HCT116 (cell line): ENCODE results near the gene IL1B. TPM values are rescaled to one million over a fixed set of nuclear protein-coding genes. Genes with fewer than 3 reads are reported as not detected.

Source experiments
- ATAC-seq: fragments of 200-7000 bp; cut with Tn5 transposase; 2 replicates; pipeline ENCODE4 v1.9.1; 2020; ENCODE audit warnings: mild to moderate bottlenecking, moderate library complexity
- Bru-seq: library from RNA; stranded (reverse); fragments of 400-500 nt; gene quantifications from one replicate; lab custom pipeline; 2021; lab: Mats Ljungman, UMichigan
- BruChase-seq, 2 experiments: library from RNA; stranded (reverse); fragments of 400-500 nt; gene quantifications; one replicate each; lab custom pipeline; 2021; lab: Mats Ljungman, UMichigan
- BruUV-seq: library from RNA; stranded (reverse); fragments of 400-500 nt; replicated peaks from 2 replicates; lab custom pipeline; 2021; lab: Mats Ljungman, UMichigan
- CTCF ChIA-PET: fragments of 300-600 bp; sonication (Branson Sonifier 250); formaldehyde crosslinking; loops from one replicate; lab custom pipeline; 2021; ENCODE audit warnings: antibody characterized with exemption; lab: Charles Lee
- POLR2A ChIA-PET: fragments of 300-600, 350-600 bp; sonication (Branson Sonifier 250); formaldehyde crosslinking; loops from one replicate; lab custom pipeline; 2021; ENCODE audit warnings: antibody characterized with exemption; lab: Charles Lee
- RAD21 ChIA-PET, 2 experiments: fragments of 300-600 bp; sonication (Branson Sonifier 250); formaldehyde crosslinking; loops; one replicate each; lab custom pipeline; 2023; ENCODE audit warnings: low total read pairs in 2 of 2; ENCODE audit not compliant: uncharacterized antibody in 2 of 2, unreplicated experiment in 2 of 2, low non-redundant PET in 1 of 2; lab: Charles Lee
- DNase-seq: peaks from one replicate; pipeline ENCODE4 v3.0.0-alpha.2; 2010; ENCODE audit warnings: low read depth, low spot score
- H2AFZ ChIP-seq: fragments of 200-600 bp; shearing (Covaris generic), sonication (generic); 2 replicates; pipeline ENCODE4 v1.6.1; 2017; ENCODE audit warnings: low read depth, mixed run types, mixed read lengths, antibody characterized with exemption, low read length; ENCODE audit not compliant: poor library complexity, severe bottlenecking
- H3K27ac ChIP-seq: 2 replicates; pipeline ENCODE4 v1.5.1; 2012; ENCODE audit warnings: low read depth, low read length
- H3K27me3 ChIP-seq: fragments of 200-600 bp; sonication (generic); 2 replicates; pipeline ENCODE4 v1.6.1; 2016; ENCODE audit warnings: mixed run types, low read length, mixed read lengths; ENCODE audit not compliant: insufficient read depth
- H3K36me3 ChIP-seq, 2 experiments: fragments of 200-500 bp in 1 of 2; fragments of 200-600 bp in 1 of 2; sonication (Bioruptor generic) in 1 of 2; sonication (generic) in 1 of 2; 2 replicates each; pipeline versions ENCODE4 v1.5.1 to v1.6.1; 2014 to 2016; ENCODE audit warnings: low read length in 2 of 2, inconsistent platforms in 1 of 2, mixed read lengths in 1 of 2, mixed run types in 1 of 2; ENCODE audit not compliant: insufficient read depth in 2 of 2, control insufficient read depth in 1 of 2
- H3K4me1 ChIP-seq, 2 experiments: fragments of 200-600 bp in 1 of 2; sonication (generic) in 1 of 2; 2 replicates each; pipeline versions ENCODE4 v1.5.1 to v1.6.1; 2012 to 2017; ENCODE audit warnings: low read length in 2 of 2, inconsistent platforms in 1 of 2, mild to moderate bottlenecking in 1 of 2, mixed read lengths in 1 of 2, mixed run types in 1 of 2, moderate library complexity in 1 of 2; ENCODE audit not compliant: insufficient read depth in 2 of 2, control insufficient read depth in 1 of 2
- H3K4me2 ChIP-seq: fragments of 200-600 bp; sonication (generic); 2 replicates; pipeline ENCODE4 v1.6.1; 2017; ENCODE audit warnings: mixed run types, low read length, mixed read lengths
- H3K4me3 ChIP-seq, 2 experiments: fragments of 200-600 bp in 1 of 2; sonication (generic) in 1 of 2; replicated peaks in 1 of 2; 2 replicates each; pipeline ENCODE4 v1.5.1; 2011 to 2016; ENCODE audit warnings: low read length in 2 of 2, control low read depth in 1 of 2, low read depth in 1 of 2, mild to moderate bottlenecking in 1 of 2, mixed read lengths in 1 of 2, mixed run types in 1 of 2
- H3K79me2 ChIP-seq: fragments of 200-600 bp; sonication (generic); 2 replicates; pipeline ENCODE4 v1.6.1; 2017; ENCODE audit warnings: mild to moderate bottlenecking, mixed run types, low read length, moderate library complexity, mixed read lengths; ENCODE audit not compliant: insufficient read depth
- H3K9ac ChIP-seq: fragments of 200-600 bp; sonication (generic); 2 replicates; pipeline ENCODE4 v1.6.1; 2016; ENCODE audit warnings: low read length, mixed read lengths
- H3K9me2 ChIP-seq: fragments of 200-600 bp; sonication (generic), shearing (Covaris generic); 2 replicates; pipeline ENCODE4 v1.6.1; 2017; ENCODE audit warnings: mixed run types, mild to moderate bottlenecking, moderate library complexity; ENCODE audit not compliant: insufficient read depth
- H3K9me3 ChIP-seq, 2 experiments: fragments of 200-500 bp in 1 of 2; fragments of 200-600 bp in 1 of 2; sonication (Bioruptor generic) in 1 of 2; sonication (generic) in 1 of 2; 2 replicates each; pipeline ENCODE4 v1.6.1; 2014 to 2017; ENCODE audit warnings: low read length in 2 of 2, mixed read lengths in 2 of 2, inconsistent platforms in 1 of 2, low read depth in 1 of 2, mild to moderate bottlenecking in 1 of 2, mixed run types in 1 of 2, moderate library complexity in 1 of 2; ENCODE audit not compliant: control insufficient read depth in 1 of 2, insufficient read depth in 1 of 2
- H4K20me1 ChIP-seq: fragments of 200-600 bp; sonication (generic), shearing (Covaris generic); 2 replicates; pipeline ENCODE4 v1.6.1; 2017; ENCODE audit warnings: mixed run types, mild to moderate bottlenecking, moderate library complexity; ENCODE audit not compliant: insufficient read depth
- FOSL1 ChIP-seq: IDR thresholded peaks from 2 replicates; pipeline ENCODE4 v1.6.1; 2012; ENCODE audit warnings: low read depth
- POLR2AphosphoS5 ChIP-seq: IDR thresholded peaks from 2 replicates; pipeline ENCODE4 v1.6.1; 2011; ENCODE audit warnings: mild to moderate bottlenecking, low read depth, low read length, moderate library complexity
- RAD21 ChIP-seq: IDR thresholded peaks from 2 replicates; pipeline ENCODE4 v1.6.1; 2012; ENCODE audit warnings: low read depth, mild to moderate bottlenecking
- ZFX ChIP-seq: fragments of 450-650 bp; IDR thresholded peaks from 2 replicates; pipeline ENCODE4 v1.6.1; 2017
- intact Hi-C: fragments of 100-400 bp; cut with micrococcal nuclease; formaldehyde crosslinking; loops from 2 replicates; pipeline ENCODE4 v1.10.0; 2022
- long read RNA-seq: library from polyadenylated mRNA; unstranded; transcript quantifications from one replicate; pipeline ENCODE4 v2.0.0, GENCODE V29; 2021; ENCODE audit not compliant: unreplicated experiment
- polyA plus RNA-seq: library from polyadenylated mRNA; unstranded; fragments of >200 nt; gene quantifications from 2 replicates; pipeline ENCODE4 v1.2.1, GENCODE V29; 2012; ENCODE audit warnings: missing spikeins
- total RNA-seq: library from RNA; stranded (reverse); gene quantifications from one replicate; pipeline ENCODE4 v1.2.1, GENCODE V29; 2021; ENCODE audit not compliant: unreplicated experiment
- TF ChIP-seq, protein P1 (sequence below): IDR thresholded peaks from 2 replicates; pipeline ENCODE4 v1.6.1; 2012
- TF ChIP-seq, protein P2 (sequence below), 3 experiments: fragments of 200-600 bp in 1 of 3; sonication (generic) in 1 of 3; IDR thresholded peaks in 2 of 3; conservative IDR thresholded peaks in 1 of 3; 2 replicates each; pipeline ENCODE4 v1.5.1; 2012 to 2017; ENCODE audit warnings: low read depth in 2 of 3, low read length in 2 of 3, antibody characterized with exemption in 1 of 3, borderline replicate concordance in 1 of 3, control low read depth in 1 of 3, mild to moderate bottlenecking in 1 of 3, mixed read lengths in 1 of 3, mixed run types in 1 of 3, moderate library complexity in 1 of 3; ENCODE audit not compliant: insufficient read depth in 1 of 3
- TF ChIP-seq, protein P3 (sequence below): IDR thresholded peaks from 2 replicates; pipeline ENCODE4 v1.6.1; 2011; ENCODE audit warnings: mild to moderate bottlenecking, low read length, moderate library complexity; ENCODE audit not compliant: insufficient replicate concordance; ENCODE audit errors: extremely low read depth

Gene IL1B
- total RNA-seq (not detected), Bru-seq, nascent RNA (percentile 9 among the genes with signal in this experiment), BruChase-seq, experiment 1, labeled RNA remaining after a 6-hour chase (not detected), BruChase-seq, experiment 2, labeled RNA remaining after a 2-hour chase (not detected)
- not detected in 2 replicates for polyA plus RNA-seq
- long read RNA-seq = 0 reads

DNA sequence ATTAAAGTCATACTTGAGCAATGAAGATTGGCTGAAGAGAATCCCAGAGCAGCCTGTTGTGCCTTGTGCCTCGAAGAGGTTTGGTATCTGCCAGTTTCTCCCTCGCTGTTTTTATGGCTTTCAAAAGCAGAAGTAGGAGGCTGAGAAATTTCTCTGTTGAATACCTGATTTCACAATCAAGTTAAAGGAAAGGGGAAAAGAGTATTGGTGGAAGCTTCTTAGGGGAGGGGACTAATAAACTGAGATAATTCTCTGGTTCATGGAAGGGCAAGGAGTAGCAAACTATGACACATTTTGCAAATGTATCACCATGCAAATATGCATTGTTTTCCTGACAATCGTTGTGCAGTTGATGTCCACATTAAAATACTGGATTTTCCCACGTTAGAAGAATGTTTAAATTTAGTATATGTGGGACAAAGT is at the start of gene IL1B:
Gene IL1B, minus strand, starts transcription at position 85 of the 423 bp plus-strand sequence. CDS start 550 bp downstream, outside the sequence.
- no peak within 1 kb of the TSS for H3K4me2 ChIP-seq
- no TSS peak for BruUV-seq
- no peaks in the 10 kb centered on the region for H3K36me3 ChIP-seq
- no peak within 1 kb of the TSS for H3K4me3 ChIP-seq
- H3K27me3 ChIP-seq = peaks cover 22% of the 10 kb centered on the region
- no peak within 1 kb of the TSS for H2AFZ ChIP-seq
- no peak within 1 kb of the TSS for H3K27ac ChIP-seq
- H3K79me2 ChIP-seq = no peaks in the 10 kb centered on the region
- H4K20me1 ChIP-seq = no peaks in the 10 kb centered on the region
- no peak within 1 kb of the TSS for H3K9ac ChIP-seq
- ChIA-PET CTCF (interaction anchor here (1.5 kb wide), 1 partner anchor 48 kb away, joined by 3 read pairs; no protein-coding TSS in a partner anchor), POLR2A (no interaction called here), RAD21 (no interaction called here)
- H3K9me3 ChIP-seq = no peaks in the 10 kb centered on the region
- no peak for DNase-seq
- TF ChIP-seq, protein P1, sequence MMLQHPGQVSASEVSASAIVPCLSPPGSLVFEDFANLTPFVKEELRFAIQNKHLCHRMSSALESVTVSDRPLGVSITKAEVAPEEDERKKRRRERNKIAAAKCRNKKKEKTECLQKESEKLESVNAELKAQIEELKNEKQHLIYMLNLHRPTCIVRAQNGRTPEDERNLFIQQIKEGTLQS = no peak
- TF ChIP-seq, protein P2, sequence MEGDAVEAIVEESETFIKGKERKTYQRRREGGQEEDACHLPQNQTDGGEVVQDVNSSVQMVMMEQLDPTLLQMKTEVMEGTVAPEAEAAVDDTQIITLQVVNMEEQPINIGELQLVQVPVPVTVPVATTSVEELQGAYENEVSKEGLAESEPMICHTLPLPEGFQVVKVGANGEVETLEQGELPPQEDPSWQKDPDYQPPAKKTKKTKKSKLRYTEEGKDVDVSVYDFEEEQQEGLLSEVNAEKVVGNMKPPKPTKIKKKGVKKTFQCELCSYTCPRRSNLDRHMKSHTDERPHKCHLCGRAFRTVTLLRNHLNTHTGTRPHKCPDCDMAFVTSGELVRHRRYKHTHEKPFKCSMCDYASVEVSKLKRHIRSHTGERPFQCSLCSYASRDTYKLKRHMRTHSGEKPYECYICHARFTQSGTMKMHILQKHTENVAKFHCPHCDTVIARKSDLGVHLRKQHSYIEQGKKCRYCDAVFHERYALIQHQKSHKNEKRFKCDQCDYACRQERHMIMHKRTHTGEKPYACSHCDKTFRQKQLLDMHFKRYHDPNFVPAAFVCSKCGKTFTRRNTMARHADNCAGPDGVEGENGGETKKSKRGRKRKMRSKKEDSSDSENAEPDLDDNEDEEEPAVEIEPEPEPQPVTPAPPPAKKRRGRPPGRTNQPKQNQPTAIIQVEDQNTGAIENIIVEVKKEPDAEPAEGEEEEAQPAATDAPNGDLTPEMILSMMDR (IDR thresholded peaks at IDR 0.05 in 2 of 3, conservative IDR thresholded peaks at IDR 0.05 in 1 of 3; ENCODE audit: borderline replicate concordance in 1 of 3, insufficient read depth in 1 of 3, low read depth in 2 of 3, low read length in 2 of 3) = no peak
- peaks cover 12% of the 10 kb centered on the region in 2 experiments for H3K4me1 ChIP-seq
- H3K9me2 ChIP-seq = no peaks in the 10 kb centered on the region
- intact Hi-C loops = no loop called here
- ATAC-seq = no peak

DNA sequence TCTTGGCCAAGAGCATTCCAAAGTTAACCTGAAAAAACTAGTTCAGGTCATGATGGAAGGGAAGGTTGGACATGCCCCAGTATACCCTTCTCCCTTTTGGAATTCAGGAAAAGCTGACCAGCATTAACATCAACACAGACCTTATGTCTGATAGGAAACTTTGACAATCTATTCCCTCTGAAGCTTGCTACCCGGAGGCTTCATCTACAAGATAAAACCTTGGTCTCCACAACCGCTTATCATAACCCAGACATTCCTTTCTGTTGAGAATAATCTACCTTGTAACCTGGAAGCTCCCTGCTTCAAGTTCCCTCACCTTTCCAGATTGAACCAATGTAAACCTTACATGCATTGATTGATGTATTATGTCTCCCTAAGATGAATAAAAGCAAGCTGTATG is 49.7 kb upstream of the IL1B start:
- Histone ChIP-seq H2AFZ (no peak overlapping the region), H3K27me3 (no peaks in the 10 kb centered on the region), H4K20me1 (no peaks in the 10 kb centered on the region), H3K4me2 (no peak overlapping the region), H3K4me1 (peaks cover 5 to 14% of the 10 kb centered on the region in 2 experiments; a peak in 3 of 4 replicates), H3K9me3 (no peaks in the 10 kb centered on the region), H3K27ac (no peak overlapping the region), H3K9me2 (no peaks in the 10 kb centered on the region), H3K4me3 (no peak overlapping the region), H3K9ac (no peak overlapping the region), H3K79me2 (no peaks in the 10 kb centered on the region), H3K36me3 (no peaks in the 10 kb centered on the region)
- intact Hi-C loops = loop anchor here (5.0 kb wide), 1 partner anchor 284 kb away; no protein-coding TSS in a partner anchor
- no peak for ATAC-seq
- ChIA-PET RAD21 (no interaction called here), CTCF (interaction anchor here (1.9 to 3.3 kb wide), 4 partner anchors 17 to 160 kb away, joined by 6 to 50 read pairs (median 24); no protein-coding TSS in a partner anchor), POLR2A (no interaction called here)
- no TSS peak for BruUV-seq
- TF ChIP-seq RAD21 (no peak), ZFX (no peak), FOSL1 (no peak), POLR2AphosphoS5 (no peak)
- TF ChIP-seq, protein P3, sequence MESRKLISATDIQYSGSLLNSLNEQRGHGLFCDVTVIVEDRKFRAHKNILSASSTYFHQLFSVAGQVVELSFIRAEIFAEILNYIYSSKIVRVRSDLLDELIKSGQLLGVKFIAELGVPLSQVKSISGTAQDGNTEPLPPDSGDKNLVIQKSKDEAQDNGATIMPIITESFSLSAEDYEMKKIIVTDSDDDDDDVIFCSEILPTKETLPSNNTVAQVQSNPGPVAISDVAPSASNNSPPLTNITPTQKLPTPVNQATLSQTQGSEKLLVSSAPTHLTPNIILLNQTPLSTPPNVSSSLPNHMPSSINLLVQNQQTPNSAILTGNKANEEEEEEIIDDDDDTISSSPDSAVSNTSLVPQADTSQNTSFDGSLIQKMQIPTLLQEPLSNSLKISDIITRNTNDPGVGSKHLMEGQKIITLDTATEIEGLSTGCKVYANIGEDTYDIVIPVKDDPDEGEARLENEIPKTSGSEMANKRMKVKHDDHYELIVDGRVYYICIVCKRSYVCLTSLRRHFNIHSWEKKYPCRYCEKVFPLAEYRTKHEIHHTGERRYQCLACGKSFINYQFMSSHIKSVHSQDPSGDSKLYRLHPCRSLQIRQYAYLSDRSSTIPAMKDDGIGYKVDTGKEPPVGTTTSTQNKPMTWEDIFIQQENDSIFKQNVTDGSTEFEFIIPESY = no peak
- TF ChIP-seq, protein P1 = no peak
- TF ChIP-seq, all 23 proteins: peak for 0
- no peak for DNase-seq
